MM.1S (cell line): ENCODE results near the gene GAGE10.

ENCODE experiments used
- DNase-seq: peaks from one replicate; pipeline ENCODE4 v3.0.0-alpha.2; 2015
- H2AFZ ChIP-seq: fragments of 300-600 bp; sonication (generic); 2 replicates; pipeline ENCODE4 v1.6.0; 2016; ENCODE audit warnings: antibody characterized with exemption, low read length
- H3F3A ChIP-seq: fragments of 300-600 bp; sonication (generic); 2 replicates; pipeline ENCODE4 v1.6.1; 2016; ENCODE audit warnings: mild to moderate bottlenecking, antibody characterized with exemption, low read length, moderate library complexity, mixed read lengths; ENCODE audit not compliant: insufficient read depth
- H3K27ac ChIP-seq: fragments of 300-600 bp; sonication (generic); 2 replicates; pipeline ENCODE4 v1.5.1; 2016; ENCODE audit warnings: mild to moderate bottlenecking, low read length
- H3K27me3 ChIP-seq: fragments of 300-600 bp; sonication (generic); replicated peaks from 2 replicates; pipeline ENCODE4 v1.6.0; 2016; ENCODE audit warnings: low read length; ENCODE audit not compliant: insufficient read depth
- H3K36me3 ChIP-seq: fragments of 300-600 bp; sonication (generic); replicated peaks from 2 replicates; pipeline ENCODE4 v1.6.1; 2016; ENCODE audit warnings: mild to moderate bottlenecking, low read length, mixed read lengths; ENCODE audit not compliant: insufficient read depth
- H3K4me1 ChIP-seq: fragments of 300-600 bp; sonication (generic); 2 replicates; pipeline ENCODE4 v1.6.1; 2016; ENCODE audit warnings: low read length, mixed read lengths
- H3K4me2 ChIP-seq: fragments of 300-600 bp; sonication (generic); 2 replicates; pipeline ENCODE4 v1.6.0; 2016; ENCODE audit warnings: low read depth, low read length
- H3K4me3 ChIP-seq: fragments of 300-600 bp; sonication (generic); 2 replicates; pipeline ENCODE4 v1.5.1; 2016; ENCODE audit warnings: low read length, mixed read lengths
- H3K79me2 ChIP-seq: fragments of 300-600 bp; sonication (generic); 2 replicates; pipeline ENCODE4 v1.6.1; 2016; ENCODE audit warnings: mixed run types, low read length, mixed read lengths
- H3K9ac ChIP-seq: fragments of 300-600 bp; sonication (generic); 2 replicates; pipeline ENCODE4 v1.6.1; 2016; ENCODE audit warnings: low read length, mixed read lengths
- H3K9me2 ChIP-seq: fragments of 300-600 bp; sonication (generic); replicated peaks from 2 replicates; pipeline ENCODE4 v1.6.1; 2016; ENCODE audit warnings: mild to moderate bottlenecking, low read length, mixed read lengths; ENCODE audit not compliant: insufficient read depth
- H3K9me3 ChIP-seq: fragments of 300-600 bp; sonication (generic); replicated peaks from 2 replicates; pipeline ENCODE4 v1.6.1; 2016; ENCODE audit warnings: mild to moderate bottlenecking, low read length, mixed read lengths; ENCODE audit not compliant: insufficient read depth
- H4K20me1 ChIP-seq: fragments of 300-600 bp; sonication (generic); 2 replicates; pipeline ENCODE4 v1.6.1; 2016; ENCODE audit warnings: mild to moderate bottlenecking, low read length, moderate library complexity, mixed read lengths; ENCODE audit not compliant: insufficient read depth
- CTCF ChIP-seq: fragments of 300-600 bp; sonication (generic); IDR thresholded peaks from 2 replicates; pipeline ENCODE4 v1.5.1; 2016; ENCODE audit warnings: antibody characterized with exemption, low read length, mixed read lengths
- EZH2 ChIP-seq: fragments of 300-600 bp; sonication (generic); optimal IDR thresholded peaks from 2 replicates; pipeline ENCODE3; 2017; ENCODE audit warnings: low read depth, mild to moderate bottlenecking, antibody characterized with exemption, low read length, mixed read lengths
- EZH2phosphoT487 ChIP-seq: fragments of 300-600 bp; sonication (generic); IDR thresholded peaks from 2 replicates; pipeline ENCODE4 v1.6.1; 2018; ENCODE audit warnings: antibody characterized with exemption, low read length

Gene GAGE10

GRCh38 chrX:49286581-49286980 lies 16.9 kb upstream of the GAGE10 start:
- H3K9me2 ChIP-seq = no peaks in the 10 kb centered on the region
- DNase-seq = no peak
- no peaks in the 10 kb centered on the region for H3F3A ChIP-seq
- TF ChIP-seq EZH2phosphoT487 (no peak), EZH2 (no peak), CTCF (no peak)
- no peak overlapping the region for H3K27ac ChIP-seq
- no peaks in the 10 kb centered on the region for H3K9me3 ChIP-seq
- no peak overlapping the region for H2AFZ ChIP-seq
- H3K4me3 ChIP-seq = no peak overlapping the region
- H3K36me3 ChIP-seq = no peaks in the 10 kb centered on the region
- no peak overlapping the region for H3K4me2 ChIP-seq
- no peaks in the 10 kb centered on the region for H3K27me3 ChIP-seq
- H3K4me1 ChIP-seq = no peaks in the 10 kb centered on the region
- H3K9ac ChIP-seq = no peak overlapping the region
- H3K79me2 ChIP-seq = no peaks in the 10 kb centered on the region
- H4K20me1 ChIP-seq = no peaks in the 10 kb centered on the region

- no peaks in the 10 kb centered on the region for H3K9me3 ChIP-seq
Observed at GRCh38 chrX:49287665-49288064, 15.8 kb upstream of the GAGE10 start.

GRCh38 chrX:49290215-49290614 lies 13.2 kb upstream of the GAGE10 start:
- H3K4me1 ChIP-seq = no peaks in the 10 kb centered on the region
- H2AFZ ChIP-seq = no peak overlapping the region
- no peak overlapping the region for H3K27ac ChIP-seq
- no peaks in the 10 kb centered on the region for H3F3A ChIP-seq
- H3K79me2 ChIP-seq = no peaks in the 10 kb centered on the region
- no peak overlapping the region for H3K9ac ChIP-seq
- H3K27me3 ChIP-seq = no peaks in the 10 kb centered on the region
- H3K4me3 ChIP-seq = no peak overlapping the region
- H3K9me2 ChIP-seq = no peaks in the 10 kb centered on the region
- H3K36me3 ChIP-seq = no peaks in the 10 kb centered on the region
- DNase-seq = no peak
- H4K20me1 ChIP-seq = no peaks in the 10 kb centered on the region
- no peaks in the 10 kb centered on the region for H3K9me3 ChIP-seq
- TF ChIP-seq EZH2phosphoT487 (no peak), CTCF (no peak), EZH2 (no peak)
- H3K4me2 ChIP-seq = no peak overlapping the region

More at GRCh38 chrX:49287665-49288064, 15.8 kb upstream of the GAGE10 start:
- no peaks in the 10 kb centered on the region for H3K27me3 ChIP-seq
- no peak for DNase-seq
- no peak overlapping the region for H3K27ac ChIP-seq
- H4K20me1 ChIP-seq = no peaks in the 10 kb centered on the region
- TF ChIP-seq EZH2 (no peak), EZH2phosphoT487 (no peak), CTCF (no peak)
- no peak overlapping the region for H3K4me3 ChIP-seq
- no peaks in the 10 kb centered on the region for H3K79me2 ChIP-seq
- no peaks in the 10 kb centered on the region for H3K36me3 ChIP-seq
- no peaks in the 10 kb centered on the region for H3F3A ChIP-seq
- H3K4me2 ChIP-seq = no peak overlapping the region
- no peak overlapping the region for H2AFZ ChIP-seq
- H3K9ac ChIP-seq = no peak overlapping the region
- no peaks in the 10 kb centered on the region for H3K4me1 ChIP-seq
- no peaks in the 10 kb centered on the region for H3K9me2 ChIP-seq
